Liver (tissue), 9 donors: ENCODE data around the gene MFSD6L. TPM values are rescaled to one million over a fixed set of nuclear protein-coding genes. Genes with fewer than 3 reads are reported as not detected.

ENCODE experiments used
- DNase-seq: peaks from one replicate; pipeline ENCODE4 v3.0.0-alpha.2; 2017; ENCODE audit warnings: low spot score
- H3K27ac ChIP-seq, 2 donors: one replicate each; pipeline ENCODE4 v1.7.0; 2013; ENCODE audit warnings: inconsistent platforms in 2 of 2, low read length in 2 of 2, control low read depth in 1 of 2, low read depth in 1 of 2, mild to moderate bottlenecking in 1 of 2
- H3K27me3 ChIP-seq, 4 donors: one replicate each; pipeline versions ENCODE4 v1.6.1 to v1.7.0; 2013; ENCODE audit warnings: low read length in 3 of 4, inconsistent platforms in 1 of 4, mild to moderate bottlenecking in 1 of 4, moderate library complexity in 1 of 4; ENCODE audit not compliant: control insufficient read depth in 4 of 4, insufficient read depth in 4 of 4
- H3K36me3 ChIP-seq, 4 donors: one replicate each; pipeline versions ENCODE4 v1.6.1 to v1.7.0; 2013; ENCODE audit warnings: low read length in 3 of 4, mild to moderate bottlenecking in 3 of 4, low read depth in 1 of 4, moderate library complexity in 1 of 4; ENCODE audit not compliant: control insufficient read depth in 4 of 4, insufficient read depth in 3 of 4
- H3K4me1 ChIP-seq, 4 donors: one replicate each; pipeline versions ENCODE4 v1.6.1 to v1.7.0; 2013; ENCODE audit warnings: low read length in 3 of 4, mild to moderate bottlenecking in 3 of 4, moderate library complexity in 1 of 4; ENCODE audit not compliant: control insufficient read depth in 4 of 4, insufficient read depth in 4 of 4
- H3K4me3 ChIP-seq, 3 donors: one replicate each; pipeline versions ENCODE4 v1.6.1 to v1.7.0; 2013; ENCODE audit warnings: low read length in 3 of 3, control low read depth in 1 of 3, low read depth in 1 of 3, mild to moderate bottlenecking in 1 of 3
- H3K9ac ChIP-seq, 2 donors: one replicate each; pipeline ENCODE4 v1.7.0; 2013; ENCODE audit warnings: low read length in 2 of 2, mild to moderate bottlenecking in 2 of 2, moderate library complexity in 2 of 2, control low read depth in 1 of 2, low read depth in 1 of 2
- H3K9me3 ChIP-seq, 4 donors: one replicate each; pipeline versions ENCODE4 v1.6.1 to v1.7.0; 2013; ENCODE audit warnings: low read length in 3 of 4; ENCODE audit not compliant: control insufficient read depth in 4 of 4
- CTCF ChIP-seq: fragments of 150-350 bp; IDR thresholded peaks from 2 replicates; pipeline ENCODE4 v1.5.1; 2017; ENCODE audit warnings: improper control_type of control experiment, low read depth, low read length; ENCODE audit not compliant: missing input control
- EGR1 ChIP-seq, 2 donors: IDR thresholded peaks; 2 replicates each; pipeline ENCODE4 v1.6.1; 2016 to 2018; ENCODE audit warnings: antibody characterized with exemption in 2 of 2, low read depth in 2 of 2
- FOXA1 ChIP-seq: IDR thresholded peaks from 2 replicates; pipeline ENCODE4 v1.6.1; 2016; ENCODE audit warnings: antibody characterized with exemption
- FOXA2 ChIP-seq: IDR thresholded peaks from 2 replicates; pipeline ENCODE4 v1.6.1; 2016; ENCODE audit warnings: antibody characterized with exemption
- GABPA ChIP-seq, 2 donors: IDR thresholded peaks in 1 of 2; conservative IDR thresholded peaks in 1 of 2; 2 replicates each; pipeline ENCODE4 v1.6.1; 2016; ENCODE audit warnings: antibody characterized with exemption in 2 of 2, mild to moderate bottlenecking in 1 of 2, moderate library complexity in 1 of 2
- HNF4A ChIP-seq, 2 donors: conservative IDR thresholded peaks; 2 replicates each; pipeline ENCODE4 v1.6.1; 2016; ENCODE audit warnings: antibody characterized with exemption in 2 of 2, mild to moderate bottlenecking in 2 of 2
- HNF4G ChIP-seq: IDR thresholded peaks from 2 replicates; pipeline ENCODE4 v1.6.1; 2016; ENCODE audit warnings: antibody characterized with exemption
- JUND ChIP-seq, 2 donors: IDR thresholded peaks; 2 replicates each; pipeline ENCODE4 v1.6.1; 2016; ENCODE audit warnings: antibody characterized with exemption in 2 of 2
- MAX ChIP-seq: IDR thresholded peaks from 2 replicates; pipeline ENCODE4 v1.6.1; 2016; ENCODE audit warnings: antibody characterized with exemption
- NR2F2 ChIP-seq: IDR thresholded peaks from 2 replicates; pipeline ENCODE4 v1.6.1; 2016; ENCODE audit warnings: antibody characterized with exemption
- RAD21 ChIP-seq, 2 donors: IDR thresholded peaks; 2 replicates each; pipeline ENCODE4 v1.6.1; 2016; ENCODE audit warnings: antibody characterized with exemption in 2 of 2, mild to moderate bottlenecking in 2 of 2
- REST ChIP-seq: IDR thresholded peaks from 2 replicates; pipeline ENCODE4 v1.6.1; 2016; ENCODE audit warnings: antibody characterized with exemption, mild to moderate bottlenecking
- SP1 ChIP-seq: IDR thresholded peaks from 2 replicates; pipeline ENCODE4 v1.6.1; 2018; ENCODE audit warnings: antibody characterized with exemption, mild to moderate bottlenecking
- TAF1 ChIP-seq: conservative IDR thresholded peaks from 2 replicates; pipeline ENCODE4 v1.6.1; 2016; ENCODE audit warnings: antibody characterized with exemption, mild to moderate bottlenecking
- YY1 ChIP-seq: IDR thresholded peaks from 2 replicates; pipeline ENCODE4 v1.6.1; 2016; ENCODE audit warnings: antibody characterized with exemption, mild to moderate bottlenecking
- WGBS: extraction: QIAGEN DNeasy Blood & Tissue Kit; methylation state at CpG from one replicate; pipeline ENCODE4 v1.1.7; 2013; 5-methylcytosine and 5-hydroxymethylcytosine counted together
- polyA plus RNA-seq, 2 donors: library from polyadenylated mRNA; stranded (reverse) in 1 of 2; unstranded in 1 of 2; fragments of 200-250 nt in 1 of 2; fragments of >200 nt in 1 of 2; fragmentation: Nextera tagmentation in 1 of 2; extraction: Ambion mirVana in 1 of 2; gene quantifications; one replicate each; pipeline versions ENCODE4 v1.2.1 to v1.2.3, GENCODE V29; 2013 to 2015
- total RNA-seq, 2 donors: library from RNA; depleted of rRNA; stranded (reverse); fragments of >200 nt; gene quantifications; one replicate each; pipeline ENCODE4 v1.2.3, GENCODE V29; 2014
- donor health status: healthy.
- donor health status: healthy.
- donor health status: healthy.
- donor health status: healthy.
- donor health status: healthy.

MFSD6L gene
- total and polyA plus RNA-seq, 4 donors: 0.03 to 0.25 (median 0.05) TPM; not detected in 1

DNA sequence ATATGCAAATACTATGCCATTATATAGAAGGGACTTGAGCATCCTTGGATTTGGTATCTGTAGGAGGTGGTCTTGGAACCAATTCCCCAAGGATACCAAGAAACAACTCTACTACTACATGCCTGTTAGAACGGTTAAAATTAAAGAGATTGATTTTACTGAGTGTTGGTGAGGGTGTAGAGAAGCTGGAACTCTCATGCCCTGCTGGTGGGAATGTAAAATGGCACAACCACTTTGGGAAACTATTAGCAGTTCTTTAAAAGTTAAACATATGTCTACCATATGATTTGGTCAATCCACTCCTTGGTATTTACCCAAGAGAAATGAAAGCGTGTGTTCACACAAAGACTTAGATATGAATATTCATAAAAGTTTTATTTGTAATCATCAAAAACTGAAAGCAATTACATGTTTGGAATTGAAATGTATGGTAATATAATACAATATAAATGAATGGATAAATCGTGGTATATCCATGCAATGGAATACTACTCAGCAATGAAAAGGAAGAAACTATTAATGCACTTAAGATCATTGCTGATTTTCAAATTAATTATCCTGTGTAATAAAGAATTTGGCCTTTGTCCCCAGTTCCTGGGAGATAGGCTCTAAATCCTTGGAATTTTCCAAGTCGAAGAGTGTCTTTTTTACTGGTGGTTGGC is 7.8 kb downstream of the MFSD6L start:
- no peak for DNase-seq
- H3K27me3 ChIP-seq: no peaks in the 10 kb centered on the region
- WGBS: 74% methylated on average over 4 of the region's 4 CpGs

DNA sequence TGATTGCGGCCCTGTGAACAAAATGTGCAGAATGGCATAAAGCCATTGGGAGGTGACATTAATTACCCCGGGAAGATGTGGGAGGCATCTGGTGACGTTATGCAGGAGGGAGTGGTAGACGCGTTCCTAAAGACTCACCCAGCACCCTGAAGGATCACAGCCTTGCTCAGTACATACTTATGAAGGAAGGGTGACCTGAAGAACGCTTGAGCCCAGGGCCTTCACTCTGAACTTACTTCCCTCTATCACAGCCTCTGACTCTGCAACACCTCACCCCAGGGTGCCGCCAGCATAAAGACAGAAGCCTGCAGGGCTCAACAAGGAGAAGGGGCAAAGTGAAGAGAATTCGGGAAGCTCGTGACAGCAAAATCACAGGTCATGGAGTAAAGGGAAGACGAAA is 9.4 kb downstream of the MFSD6L start:
- H3K27ac ChIP-seq: no peak overlapping the region
- H3K9me3 ChIP-seq: no peaks in the 10 kb centered on the region
- 80% methylated on average over 10 of the region's 10 CpGs for WGBS
- no peak overlapping the region for H3K9ac ChIP-seq
- no peak for DNase-seq
- H3K4me1 ChIP-seq: no peaks in the 10 kb centered on the region
- no peak overlapping the region for H3K4me3 ChIP-seq
- H3K27me3 ChIP-seq: no peaks in the 10 kb centered on the region
- no peak for TF ChIP-seq SP1
- TF ChIP-seq REST: no peak
- H3K36me3 ChIP-seq: no peaks in the 10 kb centered on the region

More for the DNA sequence above, 7.8 kb downstream of the MFSD6L start:
- TF ChIP-seq EGR1 (IDR thresholded peaks at IDR 0.05; ENCODE audit: low read depth in 2 of 2) (no peak), REST (no peak), MAX (no peak), FOXA2 (no peak), YY1 (no peak), CTCF (no peak), SP1 (no peak), TAF1 (no peak), RAD21 (IDR thresholded peaks at IDR 0.05) (no peak), HNF4G (no peak), GABPA (IDR thresholded peaks at IDR 0.05 in 1 of 2, conservative IDR thresholded peaks at IDR 0.05 in 1 of 2) (no peak), JUND (IDR thresholded peaks at IDR 0.05) (no peak), HNF4A (conservative IDR thresholded peaks at IDR 0.05) (no peak), NR2F2 (no peak), FOXA1 (no peak)
- H3K27ac ChIP-seq: no peak overlapping the region
- H3K4me1 ChIP-seq: no peaks in the 10 kb centered on the region
- H3K4me3 ChIP-seq: no peak overlapping the region
- no peaks in the 10 kb centered on the region for H3K36me3 ChIP-seq
- H3K9me3 ChIP-seq: no peaks in the 10 kb centered on the region
- no peak overlapping the region for H3K9ac ChIP-seq
